K562 (cell line): ENCODE measurements around the gene CARS2. TPM values are rescaled to one million over a fixed set of nuclear protein-coding genes. Genes with fewer than 3 reads are reported as not detected.

Source experiments
- E2F6 ChIP-seq, 2 experiments: IDR thresholded peaks; 2 replicates each; pipeline ENCODE4 v1.6.1; 2011; ENCODE audit warnings: borderline replicate concordance in 1 of 2, control low read depth in 1 of 2, low read depth in 1 of 2, low read length in 1 of 2, mild to moderate bottlenecking in 1 of 2, mixed read lengths in 1 of 2, moderate library complexity in 1 of 2; ENCODE audit not compliant: insufficient read depth in 1 of 2, insufficient read length in 1 of 2, poor library complexity in 1 of 2, severe bottlenecking in 1 of 2; ENCODE audit errors: extremely low read depth in 1 of 2
- EHMT2 ChIP-seq: fragments of 450-650 bp; IDR thresholded peaks from 2 replicates; pipeline ENCODE4 v1.6.1; 2018; ENCODE audit warnings: antibody characterized with exemption
- ETV5 ChIP-seq: sonication (generic); formaldehyde crosslinking; IDR thresholded peaks from 2 replicates; pipeline ENCODE4 v1.4.0; 2020; ENCODE audit warnings: low read depth, mild to moderate bottlenecking, missing genetic modification reagents
- L3MBTL2 ChIP-seq: fragments of 450-650 bp; IDR thresholded peaks from 2 replicates; pipeline ENCODE4 v1.6.1; 2016; ENCODE audit warnings: mild to moderate bottlenecking, moderate library complexity
- PML ChIP-seq: IDR thresholded peaks from 2 replicates; pipeline ENCODE4 v1.6.1; 2012; ENCODE audit warnings: low read length, inconsistent platforms
- RCOR1 ChIP-seq, 2 experiments: IDR thresholded peaks; 2 replicates each; pipeline ENCODE4 v1.6.1; 2012; ENCODE audit warnings: low read depth in 2 of 2, low read length in 2 of 2, borderline replicate concordance in 1 of 2, improper control_type of control experiment in 1 of 2
- SUPT5H ChIP-seq: fragments of 450-650 bp; IDR thresholded peaks from 2 replicates; pipeline ENCODE4 v1.6.1; 2016
- polyA plus RNA-seq, 8 experiments: library from polyadenylated mRNA; depleted of rRNA in 4 of 8; stranded (reverse) in 5 of 8; unstranded in 3 of 8; fragments of >200 nt; fragmentation: Nextera tagmentation in 2 of 8; fragmentation: Illumina TruSeq in 1 of 8; extraction: Ambion mirVana in 2 of 8; extraction: Trizol in 1 of 8; gene quantifications; 2 replicates each; pipeline versions ENCODE4 v1.2.1 to v1.2.3, GENCODE V29; 2011 to 2014; ENCODE audit warnings: inconsistent platforms in 1 of 8, missing spikeins in 1 of 8
- total RNA-seq, 7 experiments: library from RNA; depleted of rRNA in 6 of 7; stranded (reverse); fragments of >200 nt in 6 of 7; fragmentation: Illumina TruSeq in 2 of 7; extraction: Trizol in 2 of 7; gene quantifications; 2 replicates each; pipeline versions ENCODE4 v1.2.1 to v1.2.3, GENCODE V29; 2011 to 2021; ENCODE audit warnings: low replicate concordance in 1 of 7
- TF ChIP-seq, protein P1 (sequence below): fragments of 250-450 bp; sonication (Bioruptor Pico); IDR thresholded peaks from 2 replicates; pipeline ENCODE4 v1.5.0; 2021
- TF ChIP-seq, protein P2 (sequence below): sonication (generic); formaldehyde crosslinking; IDR thresholded peaks from 2 replicates; pipeline ENCODE4 v1.8.1; 2023; ENCODE audit warnings: mild to moderate bottlenecking, missing genetic modification reagents
- TF ChIP-seq, protein P3 (sequence below): fragments of 450-650 bp; IDR thresholded peaks from 2 replicates; pipeline ENCODE4 v1.6.1; 2016; ENCODE audit warnings: mild to moderate bottlenecking, moderate library complexity

Gene CARS2
- total and polyA plus RNA-seq, 9 of the 15 experiments (the other 6 are each of a cell fraction or from before 2014, with no cell fraction given): 1.7 to 37.4 (median 30.5) TPM

DNA sequence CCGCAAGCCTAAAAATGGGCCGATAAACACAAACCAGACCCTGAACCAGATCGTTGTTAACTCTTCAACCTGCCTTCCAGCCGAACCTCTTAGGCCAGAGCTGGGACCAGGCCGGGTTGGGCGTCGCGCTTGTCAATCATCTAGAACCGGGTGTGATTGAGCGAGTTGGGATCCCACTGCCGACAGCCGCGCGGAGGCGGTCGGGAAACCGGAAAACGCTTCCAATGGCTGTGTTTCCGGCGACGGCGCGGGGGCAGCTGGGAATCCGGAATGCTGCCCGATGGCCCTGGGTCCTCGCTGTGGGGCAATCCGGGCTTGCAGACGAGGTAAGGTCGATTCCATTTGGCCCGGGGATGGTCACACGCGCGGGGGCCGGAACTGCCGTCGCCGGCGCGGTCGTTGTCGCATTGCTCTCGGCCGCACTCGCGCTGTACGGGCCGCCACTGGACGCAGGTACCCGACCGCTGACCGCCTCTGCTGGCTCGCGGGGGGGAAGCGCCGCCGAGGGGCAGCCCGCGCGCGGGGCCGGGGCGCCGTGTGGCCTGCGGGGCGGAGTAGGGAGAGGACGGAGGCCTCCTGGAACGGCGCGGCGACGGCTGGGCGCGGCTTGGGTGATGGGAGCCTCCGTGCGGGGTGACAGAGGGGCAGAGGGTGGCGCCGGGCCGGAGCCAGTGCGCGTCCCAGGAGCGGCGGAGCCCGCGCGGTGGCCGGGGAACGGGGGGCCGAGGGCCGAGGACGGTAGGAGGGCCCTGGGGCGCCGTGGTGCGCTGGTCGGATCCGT, 90.4 kb downstream of the CARS2 start, which contains the start of gene NAXD (continued):
- TF ChIP-seq, protein P1, sequence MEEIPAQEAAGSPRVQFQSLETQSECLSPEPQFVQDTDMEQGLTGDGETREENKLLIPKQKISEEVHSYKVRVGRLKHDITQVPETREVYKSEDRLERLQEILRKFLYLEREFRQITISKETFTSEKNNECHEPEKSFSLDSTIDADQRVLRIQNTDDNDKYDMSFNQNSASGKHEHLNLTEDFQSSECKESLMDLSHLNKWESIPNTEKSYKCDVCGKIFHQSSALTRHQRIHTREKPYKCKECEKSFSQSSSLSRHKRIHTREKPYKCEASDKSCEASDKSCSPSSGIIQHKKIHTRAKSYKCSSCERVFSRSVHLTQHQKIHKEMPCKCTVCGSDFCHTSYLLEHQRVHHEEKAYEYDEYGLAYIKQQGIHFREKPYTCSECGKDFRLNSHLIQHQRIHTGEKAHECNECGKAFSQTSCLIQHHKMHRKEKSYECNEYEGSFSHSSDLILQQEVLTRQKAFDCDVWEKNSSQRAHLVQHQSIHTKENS (CRISPR knock-in tag): no peak
- TF ChIP-seq EHMT2: peak; percentile 84
- peak; percentile 5 to 10 for TF ChIP-seq E2F6 (IDR thresholded peaks at IDR 0.05; ENCODE audit: borderline replicate concordance in 1 of 2, extremely low read depth in 1 of 2, insufficient read depth in 1 of 2, insufficient read length in 1 of 2, low read depth in 1 of 2, low read length in 1 of 2, poor library complexity in 1 of 2, severe bottlenecking in 1 of 2)
- TF ChIP-seq, protein P2, sequence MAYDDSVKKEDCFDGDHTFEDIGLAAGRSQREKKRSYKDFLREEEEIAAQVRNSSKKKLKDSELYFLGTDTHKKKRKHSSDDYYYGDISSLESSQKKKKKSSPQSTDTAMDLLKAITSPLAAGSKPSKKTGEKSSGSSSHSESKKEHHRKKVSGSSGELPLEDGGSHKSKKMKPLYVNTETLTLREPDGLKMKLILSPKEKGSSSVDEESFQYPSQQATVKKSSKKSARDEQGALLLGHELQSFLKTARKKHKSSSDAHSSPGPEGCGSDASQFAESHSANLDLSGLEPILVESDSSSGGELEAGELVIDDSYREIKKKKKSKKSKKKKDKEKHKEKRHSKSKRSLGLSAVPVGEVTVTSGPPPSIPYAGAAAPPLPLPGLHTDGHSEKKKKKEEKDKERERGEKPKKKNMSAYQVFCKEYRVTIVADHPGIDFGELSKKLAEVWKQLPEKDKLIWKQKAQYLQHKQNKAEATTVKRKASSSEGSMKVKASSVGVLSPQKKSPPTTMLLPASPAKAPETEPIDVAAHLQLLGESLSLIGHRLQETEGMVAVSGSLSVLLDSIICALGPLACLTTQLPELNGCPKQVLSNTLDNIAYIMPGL (CRISPR knock-in tag): peak; percentile 63; the same call in 1 of the 2 replicates
- TF ChIP-seq PML: no peak
- peak; percentile 62; the same call in 1 of the 2 replicates for TF ChIP-seq ETV5
- peak; percentile 62 for TF ChIP-seq L3MBTL2
- TF ChIP-seq SUPT5H: peak; percentile 68
- TF ChIP-seq, protein P3, sequence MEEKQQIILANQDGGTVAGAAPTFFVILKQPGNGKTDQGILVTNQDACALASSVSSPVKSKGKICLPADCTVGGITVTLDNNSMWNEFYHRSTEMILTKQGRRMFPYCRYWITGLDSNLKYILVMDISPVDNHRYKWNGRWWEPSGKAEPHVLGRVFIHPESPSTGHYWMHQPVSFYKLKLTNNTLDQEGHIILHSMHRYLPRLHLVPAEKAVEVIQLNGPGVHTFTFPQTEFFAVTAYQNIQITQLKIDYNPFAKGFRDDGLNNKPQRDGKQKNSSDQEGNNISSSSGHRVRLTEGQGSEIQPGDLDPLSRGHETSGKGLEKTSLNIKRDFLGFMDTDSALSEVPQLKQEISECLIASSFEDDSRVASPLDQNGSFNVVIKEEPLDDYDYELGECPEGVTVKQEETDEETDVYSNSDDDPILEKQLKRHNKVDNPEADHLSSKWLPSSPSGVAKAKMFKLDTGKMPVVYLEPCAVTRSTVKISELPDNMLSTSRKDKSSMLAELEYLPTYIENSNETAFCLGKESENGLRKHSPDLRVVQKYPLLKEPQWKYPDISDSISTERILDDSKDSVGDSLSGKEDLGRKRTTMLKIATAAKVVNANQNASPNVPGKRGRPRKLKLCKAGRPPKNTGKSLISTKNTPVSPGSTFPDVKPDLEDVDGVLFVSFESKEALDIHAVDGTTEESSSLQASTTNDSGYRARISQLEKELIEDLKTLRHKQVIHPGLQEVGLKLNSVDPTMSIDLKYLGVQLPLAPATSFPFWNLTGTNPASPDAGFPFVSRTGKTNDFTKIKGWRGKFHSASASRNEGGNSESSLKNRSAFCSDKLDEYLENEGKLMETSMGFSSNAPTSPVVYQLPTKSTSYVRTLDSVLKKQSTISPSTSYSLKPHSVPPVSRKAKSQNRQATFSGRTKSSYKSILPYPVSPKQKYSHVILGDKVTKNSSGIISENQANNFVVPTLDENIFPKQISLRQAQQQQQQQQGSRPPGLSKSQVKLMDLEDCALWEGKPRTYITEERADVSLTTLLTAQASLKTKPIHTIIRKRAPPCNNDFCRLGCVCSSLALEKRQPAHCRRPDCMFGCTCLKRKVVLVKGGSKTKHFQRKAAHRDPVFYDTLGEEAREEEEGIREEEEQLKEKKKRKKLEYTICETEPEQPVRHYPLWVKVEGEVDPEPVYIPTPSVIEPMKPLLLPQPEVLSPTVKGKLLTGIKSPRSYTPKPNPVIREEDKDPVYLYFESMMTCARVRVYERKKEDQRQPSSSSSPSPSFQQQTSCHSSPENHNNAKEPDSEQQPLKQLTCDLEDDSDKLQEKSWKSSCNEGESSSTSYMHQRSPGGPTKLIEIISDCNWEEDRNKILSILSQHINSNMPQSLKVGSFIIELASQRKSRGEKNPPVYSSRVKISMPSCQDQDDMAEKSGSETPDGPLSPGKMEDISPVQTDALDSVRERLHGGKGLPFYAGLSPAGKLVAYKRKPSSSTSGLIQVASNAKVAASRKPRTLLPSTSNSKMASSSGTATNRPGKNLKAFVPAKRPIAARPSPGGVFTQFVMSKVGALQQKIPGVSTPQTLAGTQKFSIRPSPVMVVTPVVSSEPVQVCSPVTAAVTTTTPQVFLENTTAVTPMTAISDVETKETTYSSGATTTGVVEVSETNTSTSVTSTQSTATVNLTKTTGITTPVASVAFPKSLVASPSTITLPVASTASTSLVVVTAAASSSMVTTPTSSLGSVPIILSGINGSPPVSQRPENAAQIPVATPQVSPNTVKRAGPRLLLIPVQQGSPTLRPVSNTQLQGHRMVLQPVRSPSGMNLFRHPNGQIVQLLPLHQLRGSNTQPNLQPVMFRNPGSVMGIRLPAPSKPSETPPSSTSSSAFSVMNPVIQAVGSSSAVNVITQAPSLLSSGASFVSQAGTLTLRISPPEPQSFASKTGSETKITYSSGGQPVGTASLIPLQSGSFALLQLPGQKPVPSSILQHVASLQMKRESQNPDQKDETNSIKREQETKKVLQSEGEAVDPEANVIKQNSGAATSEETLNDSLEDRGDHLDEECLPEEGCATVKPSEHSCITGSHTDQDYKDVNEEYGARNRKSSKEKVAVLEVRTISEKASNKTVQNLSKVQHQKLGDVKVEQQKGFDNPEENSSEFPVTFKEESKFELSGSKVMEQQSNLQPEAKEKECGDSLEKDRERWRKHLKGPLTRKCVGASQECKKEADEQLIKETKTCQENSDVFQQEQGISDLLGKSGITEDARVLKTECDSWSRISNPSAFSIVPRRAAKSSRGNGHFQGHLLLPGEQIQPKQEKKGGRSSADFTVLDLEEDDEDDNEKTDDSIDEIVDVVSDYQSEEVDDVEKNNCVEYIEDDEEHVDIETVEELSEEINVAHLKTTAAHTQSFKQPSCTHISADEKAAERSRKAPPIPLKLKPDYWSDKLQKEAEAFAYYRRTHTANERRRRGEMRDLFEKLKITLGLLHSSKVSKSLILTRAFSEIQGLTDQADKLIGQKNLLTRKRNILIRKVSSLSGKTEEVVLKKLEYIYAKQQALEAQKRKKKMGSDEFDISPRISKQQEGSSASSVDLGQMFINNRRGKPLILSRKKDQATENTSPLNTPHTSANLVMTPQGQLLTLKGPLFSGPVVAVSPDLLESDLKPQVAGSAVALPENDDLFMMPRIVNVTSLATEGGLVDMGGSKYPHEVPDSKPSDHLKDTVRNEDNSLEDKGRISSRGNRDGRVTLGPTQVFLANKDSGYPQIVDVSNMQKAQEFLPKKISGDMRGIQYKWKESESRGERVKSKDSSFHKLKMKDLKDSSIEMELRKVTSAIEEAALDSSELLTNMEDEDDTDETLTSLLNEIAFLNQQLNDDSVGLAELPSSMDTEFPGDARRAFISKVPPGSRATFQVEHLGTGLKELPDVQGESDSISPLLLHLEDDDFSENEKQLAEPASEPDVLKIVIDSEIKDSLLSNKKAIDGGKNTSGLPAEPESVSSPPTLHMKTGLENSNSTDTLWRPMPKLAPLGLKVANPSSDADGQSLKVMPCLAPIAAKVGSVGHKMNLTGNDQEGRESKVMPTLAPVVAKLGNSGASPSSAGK: peak; percentile 46; the same call in 1 of the 2 replicates
- TF ChIP-seq RCOR1 (IDR thresholded peaks at IDR 0.05; ENCODE audit: borderline replicate concordance in 1 of 2, low read depth in 2 of 2, low read length in 2 of 2): peak in 1 of 2 experiments; percentile 35; a peak in 1 of 4 replicates
